HepG2 (cell line): Measurements from ENCODE around the gene CABP4. TPM values are rescaled to one million over a fixed set of nuclear protein-coding genes. Genes with fewer than 3 reads are reported as not detected.
A peak's percentile ranks its signal among the peaks of the same experiment; 100 is the strongest.

Source experiments
- MIER2 ChIP-seq: IDR thresholded peaks from 2 replicates; pipeline ENCODE4 v1.6.1; 2016; ENCODE audit warnings: missing biosample characterization, missing genetic modification reagents
- TCF12 ChIP-seq, 2 experiments: fragments of 450-650 bp in 1 of 2; sonication (generic) in 1 of 2; formaldehyde crosslinking in 1 of 2; IDR thresholded peaks; 2 replicates each; pipeline versions ENCODE4 v1.6.1 to v1.8.0; 2017 to 2022; ENCODE audit warnings: antibody characterized with exemption in 1 of 2, mild to moderate bottlenecking in 1 of 2, missing genetic modification reagents in 1 of 2, moderate library complexity in 1 of 2
- ZNF451 ChIP-seq: sonication (generic); formaldehyde crosslinking; IDR thresholded peaks from 2 replicates; pipeline ENCODE4 v1.5.0; 2020; ENCODE audit warnings: mild to moderate bottlenecking, missing genetic modification reagents
- ZXDC ChIP-seq: sonication (generic); formaldehyde crosslinking; IDR thresholded peaks from 2 replicates; pipeline ENCODE4 v1.5.0; 2020; ENCODE audit warnings: mild to moderate bottlenecking, missing genetic modification reagents
- polyA plus RNA-seq, 8 experiments: library from polyadenylated mRNA; depleted of rRNA in 3 of 8; stranded (reverse) in 7 of 8; unstranded in 1 of 8; fragments of >200 nt; fragmentation: Illumina TruSeq in 4 of 8; extraction: Trizol in 4 of 8; gene quantifications; 2 replicates each; pipeline versions ENCODE4 v1.2.1 to v1.2.3, GENCODE V29; 2011 to 2016; ENCODE audit warnings: low read depth in 4 of 8, missing spikeins in 1 of 8, mixed read lengths in 1 of 8; ENCODE audit not compliant: insufficient read depth in 1 of 8
- total RNA-seq, 5 experiments: library from RNA; depleted of rRNA; stranded (reverse); fragments of >200 nt; fragmentation: Illumina TruSeq; extraction: Trizol; gene quantifications; 2 replicates each; pipeline ENCODE4 v1.2.3, GENCODE V29; 2016; ENCODE audit warnings: low read depth in 1 of 5
- TF ChIP-seq, protein P1 (sequence below): sonication (generic); formaldehyde crosslinking; IDR thresholded peaks from 2 replicates; pipeline ENCODE4 v1.4.0; 2020; ENCODE audit warnings: low read depth, mild to moderate bottlenecking, missing genetic modification reagents
- TF ChIP-seq, protein P2 (sequence below): sonication (generic); formaldehyde crosslinking; IDR thresholded peaks from 2 replicates; pipeline ENCODE4 v1.5.0; 2020; ENCODE audit warnings: mild to moderate bottlenecking, missing genetic modification reagents, borderline replicate concordance
- TF ChIP-seq, protein P3 (sequence below): sonication (generic); formaldehyde crosslinking; IDR thresholded peaks from 2 replicates; pipeline ENCODE4 v1.9.0; 2022; ENCODE audit warnings: missing genetic modification reagents, mild to moderate bottlenecking, borderline replicate concordance
- TF ChIP-seq, protein P4 (sequence below): IDR thresholded peaks from 2 replicates; pipeline ENCODE4 v1.6.1; 2016; ENCODE audit warnings: low read depth, missing genetic modification reagents, missing compliant biosample characterization

Gene CABP4
- total and polyA plus RNA-seq, 2 of the 13 experiments (the other 11 are each of a cell fraction or from before 2014, with no cell fraction given) = not detected

- TF ChIP-seq TCF12 (IDR thresholded peaks at IDR 0.05) = no peak
- TF ChIP-seq TCF12 (CRISPR knock-in tag; IDR thresholded peaks at IDR 0.05) = no peak
- 0 out of 2 replicates have a peak, but pooled peaks have one; percentile 36 for TF ChIP-seq MIER2
- TF ChIP-seq, protein P1, sequence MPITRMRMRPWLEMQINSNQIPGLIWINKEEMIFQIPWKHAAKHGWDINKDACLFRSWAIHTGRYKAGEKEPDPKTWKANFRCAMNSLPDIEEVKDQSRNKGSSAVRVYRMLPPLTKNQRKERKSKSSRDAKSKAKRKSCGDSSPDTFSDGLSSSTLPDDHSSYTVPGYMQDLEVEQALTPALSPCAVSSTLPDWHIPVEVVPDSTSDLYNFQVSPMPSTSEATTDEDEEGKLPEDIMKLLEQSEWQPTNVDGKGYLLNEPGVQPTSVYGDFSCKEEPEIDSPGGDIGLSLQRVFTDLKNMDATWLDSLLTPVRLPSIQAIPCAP (CRISPR knock-in tag) = no peak
- TF ChIP-seq, protein P2, sequence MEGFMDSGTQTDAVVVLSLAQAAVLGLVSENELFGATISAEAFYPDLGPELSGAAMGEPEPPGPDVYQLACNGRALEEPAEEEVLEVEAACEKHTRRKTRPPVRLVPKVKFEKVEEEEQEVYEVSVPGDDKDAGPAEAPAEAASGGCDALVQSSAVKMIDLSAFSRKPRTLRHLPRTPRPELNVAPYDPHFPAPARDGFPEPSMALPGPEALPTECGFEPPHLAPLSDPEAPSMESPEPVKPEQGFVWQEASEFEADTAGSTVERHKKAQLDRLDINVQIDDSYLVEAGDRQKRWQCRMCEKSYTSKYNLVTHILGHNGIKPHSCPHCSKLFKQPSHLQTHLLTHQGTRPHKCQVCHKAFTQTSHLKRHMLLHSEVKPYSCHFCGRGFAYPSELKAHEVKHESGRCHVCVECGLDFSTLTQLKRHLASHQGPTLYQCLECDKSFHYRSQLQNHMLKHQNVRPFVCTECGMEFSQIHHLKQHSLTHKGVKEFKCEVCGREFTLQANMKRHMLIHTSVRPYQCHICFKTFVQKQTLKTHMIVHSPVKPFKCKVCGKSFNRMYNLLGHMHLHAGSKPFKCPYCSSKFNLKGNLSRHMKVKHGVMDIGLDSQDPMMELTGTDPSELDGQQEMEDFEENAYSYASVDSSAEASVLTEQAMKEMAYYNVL (CRISPR knock-in tag) = no peak
- TF ChIP-seq ZNF451 (CRISPR knock-in tag) = no peak
- TF ChIP-seq, protein P3, sequence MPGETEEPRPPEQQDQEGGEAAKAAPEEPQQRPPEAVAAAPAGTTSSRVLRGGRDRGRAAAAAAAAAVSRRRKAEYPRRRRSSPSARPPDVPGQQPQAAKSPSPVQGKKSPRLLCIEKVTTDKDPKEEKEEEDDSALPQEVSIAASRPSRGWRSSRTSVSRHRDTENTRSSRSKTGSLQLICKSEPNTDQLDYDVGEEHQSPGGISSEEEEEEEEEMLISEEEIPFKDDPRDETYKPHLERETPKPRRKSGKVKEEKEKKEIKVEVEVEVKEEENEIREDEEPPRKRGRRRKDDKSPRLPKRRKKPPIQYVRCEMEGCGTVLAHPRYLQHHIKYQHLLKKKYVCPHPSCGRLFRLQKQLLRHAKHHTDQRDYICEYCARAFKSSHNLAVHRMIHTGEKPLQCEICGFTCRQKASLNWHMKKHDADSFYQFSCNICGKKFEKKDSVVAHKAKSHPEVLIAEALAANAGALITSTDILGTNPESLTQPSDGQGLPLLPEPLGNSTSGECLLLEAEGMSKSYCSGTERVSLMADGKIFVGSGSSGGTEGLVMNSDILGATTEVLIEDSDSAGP (CRISPR knock-in tag) = peak; percentile 74; the same call in 1 of the 2 replicates
- TF ChIP-seq ZXDC = peak; percentile 39; the same call in 1 of the 2 replicates
- TF ChIP-seq, protein P4, sequence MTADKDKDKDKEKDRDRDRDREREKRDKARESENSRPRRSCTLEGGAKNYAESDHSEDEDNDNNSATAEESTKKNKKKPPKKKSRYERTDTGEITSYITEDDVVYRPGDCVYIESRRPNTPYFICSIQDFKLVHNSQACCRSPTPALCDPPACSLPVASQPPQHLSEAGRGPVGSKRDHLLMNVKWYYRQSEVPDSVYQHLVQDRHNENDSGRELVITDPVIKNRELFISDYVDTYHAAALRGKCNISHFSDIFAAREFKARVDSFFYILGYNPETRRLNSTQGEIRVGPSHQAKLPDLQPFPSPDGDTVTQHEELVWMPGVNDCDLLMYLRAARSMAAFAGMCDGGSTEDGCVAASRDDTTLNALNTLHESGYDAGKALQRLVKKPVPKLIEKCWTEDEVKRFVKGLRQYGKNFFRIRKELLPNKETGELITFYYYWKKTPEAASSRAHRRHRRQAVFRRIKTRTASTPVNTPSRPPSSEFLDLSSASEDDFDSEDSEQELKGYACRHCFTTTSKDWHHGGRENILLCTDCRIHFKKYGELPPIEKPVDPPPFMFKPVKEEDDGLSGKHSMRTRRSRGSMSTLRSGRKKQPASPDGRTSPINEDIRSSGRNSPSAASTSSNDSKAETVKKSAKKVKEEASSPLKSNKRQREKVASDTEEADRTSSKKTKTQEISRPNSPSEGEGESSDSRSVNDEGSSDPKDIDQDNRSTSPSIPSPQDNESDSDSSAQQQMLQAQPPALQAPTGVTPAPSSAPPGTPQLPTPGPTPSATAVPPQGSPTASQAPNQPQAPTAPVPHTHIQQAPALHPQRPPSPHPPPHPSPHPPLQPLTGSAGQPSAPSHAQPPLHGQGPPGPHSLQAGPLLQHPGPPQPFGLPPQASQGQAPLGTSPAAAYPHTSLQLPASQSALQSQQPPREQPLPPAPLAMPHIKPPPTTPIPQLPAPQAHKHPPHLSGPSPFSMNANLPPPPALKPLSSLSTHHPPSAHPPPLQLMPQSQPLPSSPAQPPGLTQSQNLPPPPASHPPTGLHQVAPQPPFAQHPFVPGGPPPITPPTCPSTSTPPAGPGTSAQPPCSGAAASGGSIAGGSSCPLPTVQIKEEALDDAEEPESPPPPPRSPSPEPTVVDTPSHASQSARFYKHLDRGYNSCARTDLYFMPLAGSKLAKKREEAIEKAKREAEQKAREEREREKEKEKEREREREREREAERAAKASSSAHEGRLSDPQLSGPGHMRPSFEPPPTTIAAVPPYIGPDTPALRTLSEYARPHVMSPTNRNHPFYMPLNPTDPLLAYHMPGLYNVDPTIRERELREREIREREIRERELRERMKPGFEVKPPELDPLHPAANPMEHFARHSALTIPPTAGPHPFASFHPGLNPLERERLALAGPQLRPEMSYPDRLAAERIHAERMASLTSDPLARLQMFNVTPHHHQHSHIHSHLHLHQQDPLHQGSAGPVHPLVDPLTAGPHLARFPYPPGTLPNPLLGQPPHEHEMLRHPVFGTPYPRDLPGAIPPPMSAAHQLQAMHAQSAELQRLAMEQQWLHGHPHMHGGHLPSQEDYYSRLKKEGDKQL (CRISPR knock-in tag) = no peak
Measured at GRCh38 chr11:67463680-67464410, 8.7 kb downstream of the CABP4 start (continued).
